Esophagus muscularis mucosa (tissue), 4 donors: ENCODE measurements around the gene CDH4. TPM values are rescaled to one million over a fixed set of nuclear protein-coding genes. Genes with fewer than 3 reads are reported as not detected.

ENCODE experiments used
- DNase-seq: peaks from one replicate; pipeline ENCODE4 v3.0.0-alpha.2; 2017; ENCODE audit errors: extremely low spot score
- H3K27ac ChIP-seq, 4 donors: fragments of 200-600 bp; sonication (generic); replicated peaks in 1 of 4; 1 replicate in 3 of 4; 2 replicates in 1 of 4; pipeline ENCODE4 v1.5.1; 2016 to 2019; ENCODE audit warnings: mild to moderate bottlenecking in 1 of 4
- H3K27me3 ChIP-seq, 4 donors: fragments of 200-600 bp; sonication (generic); one replicate each; pipeline versions ENCODE4 v1.5.1 to v1.6.0; 2016 to 2019
- H3K36me3 ChIP-seq, 4 donors: fragments of 200-600 bp; sonication (generic); one replicate each; pipeline ENCODE4 v1.5.1; 2016 to 2019
- H3K4me1 ChIP-seq, 4 donors: fragments of 200-600 bp; sonication (generic); one replicate each; pipeline ENCODE4 v1.5.1; 2016 to 2019
- H3K4me3 ChIP-seq, 4 donors: fragments of 200-600 bp; sonication (generic); 1 replicate in 2 of 4; 2 replicates in 2 of 4; pipeline ENCODE4 v1.5.1; 2016 to 2019; ENCODE audit warnings: mild to moderate bottlenecking in 4 of 4, moderate library complexity in 1 of 4
- H3K9me3 ChIP-seq, 4 donors: fragments of 200-600 bp; sonication (generic); 1 replicate in 3 of 4; 2 replicates in 1 of 4; pipeline ENCODE4 v1.5.1; 2016 to 2019
- EP300 ChIP-seq: sonication (generic); formaldehyde crosslinking; IDR thresholded peaks from one replicate; pipeline ENCODE4 v1.6.1; 2017; ENCODE audit warnings: antibody characterized with exemption
- POLR2A ChIP-seq: fragments of 450-650 bp; IDR thresholded peaks from one replicate; pipeline ENCODE4 v1.6.1; 2017; ENCODE audit warnings: antibody characterized with exemption, moderate library complexity, mild to moderate bottlenecking, low read depth
- POLR2AphosphoS5 ChIP-seq, 2 donors: sonication (generic); formaldehyde crosslinking; IDR thresholded peaks; one replicate each; pipeline ENCODE4 v1.6.1; 2017; ENCODE audit warnings: antibody characterized with exemption in 2 of 2
- WGBS: methylation state at CpG from one replicate; pipeline ENCODE4 v1.1.5; 2018; 5-methylcytosine and 5-hydroxymethylcytosine counted together
- intact Hi-C: fragments of 100-400 bp; cut with DNase I; formaldehyde crosslinking; loops from one replicate; pipeline ENCODE4 v1.15.1; 2023
- total RNA-seq, 4 donors: library from RNA; depleted of rRNA; stranded (reverse); fragments of >200 nt; gene quantifications; one replicate each; pipeline versions ENCODE4 v1.1.0 to v1.2.1, GENCODE V29; 2016
- TF ChIP-seq, protein P1 (sequence below), 3 experiments: fragments of 200-600 bp in 2 of 3; fragments of 450-650 bp in 1 of 3; sonication (generic) in 2 of 3; IDR thresholded peaks; one replicate each; pipeline ENCODE4 v1.5.1; 2017 to 2019; ENCODE audit warnings: antibody characterized with exemption in 3 of 3, mild to moderate bottlenecking in 2 of 3, moderate library complexity in 1 of 3

The CDH4 gene
- total RNA-seq, 4 donors from 2014 or later: 0.42 to 1.3 (median 0.48) TPM

DNA sequence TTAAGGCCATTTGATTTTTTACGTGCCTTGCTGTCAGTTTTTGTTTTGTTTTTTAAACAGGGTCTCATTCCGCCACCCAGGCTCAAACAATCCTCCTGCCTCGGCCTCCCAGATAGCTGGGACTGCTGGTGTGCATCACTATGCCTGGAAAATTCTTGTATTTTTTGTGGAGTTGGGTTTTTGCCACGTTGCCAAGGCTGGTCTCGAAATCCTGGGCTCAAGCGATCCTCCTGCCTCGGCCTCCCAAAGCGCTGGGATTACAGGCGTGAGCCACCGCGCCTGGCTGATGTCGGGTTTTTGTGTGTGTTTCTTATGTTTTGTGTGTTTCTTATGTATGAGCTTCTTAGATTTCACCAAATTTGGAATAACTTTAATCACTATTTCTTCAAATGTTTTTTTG, 708.8 kb downstream of the CDH4 start:
- Histone ChIP-seq H3K4me1 (peaks cover 0 to 5% (median 2%) of the 10 kb centered on the region in 4 donors), H3K27ac (no peak overlapping the region), H3K36me3 (no peaks in the 10 kb centered on the region), H3K9me3 (no peaks in the 10 kb centered on the region), H3K4me3 (no peak overlapping the region), H3K27me3 (peaks cover 0 to 11% (median 9%) of the 10 kb centered on the region in 4 donors)
- no peak for DNase-seq
- TF ChIP-seq, protein P1, sequence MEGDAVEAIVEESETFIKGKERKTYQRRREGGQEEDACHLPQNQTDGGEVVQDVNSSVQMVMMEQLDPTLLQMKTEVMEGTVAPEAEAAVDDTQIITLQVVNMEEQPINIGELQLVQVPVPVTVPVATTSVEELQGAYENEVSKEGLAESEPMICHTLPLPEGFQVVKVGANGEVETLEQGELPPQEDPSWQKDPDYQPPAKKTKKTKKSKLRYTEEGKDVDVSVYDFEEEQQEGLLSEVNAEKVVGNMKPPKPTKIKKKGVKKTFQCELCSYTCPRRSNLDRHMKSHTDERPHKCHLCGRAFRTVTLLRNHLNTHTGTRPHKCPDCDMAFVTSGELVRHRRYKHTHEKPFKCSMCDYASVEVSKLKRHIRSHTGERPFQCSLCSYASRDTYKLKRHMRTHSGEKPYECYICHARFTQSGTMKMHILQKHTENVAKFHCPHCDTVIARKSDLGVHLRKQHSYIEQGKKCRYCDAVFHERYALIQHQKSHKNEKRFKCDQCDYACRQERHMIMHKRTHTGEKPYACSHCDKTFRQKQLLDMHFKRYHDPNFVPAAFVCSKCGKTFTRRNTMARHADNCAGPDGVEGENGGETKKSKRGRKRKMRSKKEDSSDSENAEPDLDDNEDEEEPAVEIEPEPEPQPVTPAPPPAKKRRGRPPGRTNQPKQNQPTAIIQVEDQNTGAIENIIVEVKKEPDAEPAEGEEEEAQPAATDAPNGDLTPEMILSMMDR (IDR thresholded peaks at IDR 0.05): no peak
- TF ChIP-seq POLR2AphosphoS5 (IDR thresholded peaks at IDR 0.05): no peak
- TF ChIP-seq POLR2A: no peak
- no peak for TF ChIP-seq EP300
- 89% methylated on average over 12 of the region's 12 CpGs for WGBS
- intact Hi-C loops: no loop called here

DNA sequence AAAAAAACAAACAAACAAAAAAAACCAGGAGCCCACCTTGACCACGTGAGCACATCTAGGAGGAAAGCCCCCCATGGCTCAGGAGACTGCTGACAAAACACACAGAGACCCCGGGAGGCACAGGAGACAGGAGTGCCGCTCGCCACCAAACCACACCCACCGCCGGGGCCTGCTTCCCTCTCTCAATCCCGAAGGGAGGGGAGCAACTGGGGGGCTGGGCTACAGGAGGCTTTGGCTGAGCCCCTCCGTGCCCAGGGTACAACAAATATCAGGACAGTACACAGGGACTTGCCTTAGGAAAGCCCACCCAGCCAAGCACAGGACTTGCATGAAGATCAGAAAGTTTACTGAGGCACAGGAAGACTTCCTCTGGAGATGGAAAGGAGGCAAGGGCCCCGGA, 711.1 kb downstream of the CDH4 start:
- no peaks in the 10 kb centered on the region for H3K36me3 ChIP-seq
- no peak overlapping the region for H3K27ac ChIP-seq
- peaks cover 0 to 31% (median 15%) of the 10 kb centered on the region in 4 donors for H3K27me3 ChIP-seq
- intact Hi-C loops: no loop called here
- no peaks in the 10 kb centered on the region for H3K9me3 ChIP-seq
- no peak overlapping the region for H3K4me3 ChIP-seq
- TF ChIP-seq POLR2A: no peak
- no peak for TF ChIP-seq POLR2AphosphoS5 (IDR thresholded peaks at IDR 0.05)
- TF ChIP-seq, protein P1 (IDR thresholded peaks at IDR 0.05): no peak
- TF ChIP-seq EP300: no peak
- 65% methylated on average over 9 of the region's 9 CpGs for WGBS
- H3K4me1 ChIP-seq: peaks cover 0 to 9% (median 3%) of the 10 kb centered on the region in 4 donors
- DNase-seq: no peak

DNA sequence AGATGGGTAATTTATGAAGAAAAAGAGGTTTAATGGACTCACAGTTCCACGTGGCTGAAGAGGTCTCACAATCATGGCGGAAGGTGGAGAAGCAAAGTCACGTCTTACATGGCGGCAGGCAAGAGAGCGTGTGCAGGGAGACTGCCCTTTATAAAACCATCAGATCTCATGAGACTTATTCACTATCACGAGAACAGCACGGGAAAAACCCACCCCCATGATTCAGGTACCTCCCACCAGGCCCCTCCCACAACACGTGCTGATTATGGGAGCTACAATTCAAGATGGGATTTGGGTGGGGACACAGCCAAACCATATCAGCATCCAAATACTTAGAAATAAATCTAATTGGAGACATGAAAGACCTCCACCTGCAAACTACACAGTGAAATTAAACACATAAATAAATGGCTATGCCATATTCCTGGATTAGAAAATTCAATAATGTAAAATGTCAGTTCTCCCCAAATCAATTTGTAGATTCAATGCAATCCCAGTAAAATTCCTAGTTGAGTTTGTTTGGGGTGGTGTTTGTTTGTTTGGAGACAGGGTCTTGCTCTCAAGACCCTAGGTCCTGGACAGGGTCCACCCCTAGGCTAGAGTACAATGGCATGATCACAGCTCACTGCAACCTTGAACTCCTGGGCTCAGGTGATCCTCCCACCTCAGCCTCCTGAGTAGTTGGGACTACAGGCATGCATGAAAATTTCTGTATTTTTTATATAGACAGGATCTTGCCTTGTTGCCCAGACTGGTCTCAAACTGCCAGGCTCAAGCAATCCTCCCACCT, 712.0 kb downstream of the CDH4 start:
- no peak overlapping the region for H3K4me3 ChIP-seq
- 92% methylated on average over 8 of the region's 8 CpGs for WGBS
- TF ChIP-seq POLR2A (no peak), POLR2AphosphoS5 (IDR thresholded peaks at IDR 0.05) (no peak), EP300 (no peak)
- TF ChIP-seq, protein P1 (IDR thresholded peaks at IDR 0.05): no peak
- H3K9me3 ChIP-seq: no peaks in the 10 kb centered on the region
- intact Hi-C loops: no loop called here
- peaks cover 0 to 40% (median 15%) of the 10 kb centered on the region in 4 donors for H3K27me3 ChIP-seq
- DNase-seq: no peak
- H3K4me1 ChIP-seq: peaks cover 0 to 9% (median 3%) of the 10 kb centered on the region in 4 donors
- H3K36me3 ChIP-seq: no peaks in the 10 kb centered on the region
- no peak overlapping the region for H3K27ac ChIP-seq

DNA sequence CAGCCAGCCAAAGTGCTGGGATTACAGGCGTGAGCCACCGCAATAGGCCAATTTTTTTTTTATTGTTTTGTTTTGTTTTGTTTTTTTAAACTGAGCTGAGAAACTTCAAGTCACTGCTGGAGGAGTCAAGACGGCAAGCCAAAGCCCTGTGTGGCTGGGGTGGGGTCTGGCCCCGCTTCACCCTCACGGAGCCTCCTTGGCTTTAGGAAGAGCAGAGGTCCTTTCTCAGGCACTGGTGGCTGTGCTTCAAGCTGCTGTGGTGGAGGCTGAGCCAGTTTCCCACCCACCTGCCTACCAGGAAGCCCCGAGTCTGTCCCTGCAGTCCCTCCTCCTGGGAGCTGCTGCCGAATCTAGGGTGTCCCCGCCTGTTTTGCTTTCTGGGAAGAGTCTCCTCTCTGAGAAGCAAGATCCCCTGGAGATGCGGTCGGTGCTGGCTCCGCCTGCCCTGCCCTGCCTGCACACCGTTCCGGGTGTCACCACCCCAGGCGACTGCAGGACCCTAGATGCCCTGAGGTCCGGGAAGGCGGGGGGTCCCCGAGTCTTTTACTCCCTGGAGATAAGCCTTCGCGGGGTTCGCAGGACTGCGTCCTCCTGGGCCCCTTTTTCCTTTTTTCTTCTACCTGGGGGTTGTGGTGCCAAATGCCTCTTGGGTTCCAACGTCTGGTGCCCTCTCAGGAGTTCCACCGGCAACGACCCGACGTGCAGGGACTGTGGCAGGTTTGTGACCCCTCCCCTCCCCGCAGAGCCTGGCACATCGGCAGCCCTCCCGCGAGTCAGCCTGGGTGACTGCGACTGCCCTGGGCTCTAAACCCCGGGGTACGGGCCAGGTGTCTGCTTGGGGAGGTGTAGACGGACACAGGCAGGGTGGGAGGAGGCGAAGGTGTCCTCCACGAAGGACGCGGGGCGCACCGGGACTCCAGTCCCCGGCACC, 712.9 kb downstream of the CDH4 start:
- Histone ChIP-seq H3K9me3 (no peaks in the 10 kb centered on the region), H3K27me3 (peaks cover 0 to 43% (median 15%) of the 10 kb centered on the region in 4 donors), H3K36me3 (no peaks in the 10 kb centered on the region), H3K4me1 (peaks cover 0 to 9% (median 3%) of the 10 kb centered on the region in 4 donors), H3K4me3 (no peak overlapping the region), H3K27ac (no peak overlapping the region)
- intact Hi-C loops: no loop called here
- TF ChIP-seq EP300 (no peak), POLR2A (no peak), POLR2AphosphoS5 (IDR thresholded peaks at IDR 0.05) (no peak)
- WGBS: 50% methylated on average over 18 of the region's 41 CpGs
- DNase-seq: no peak
